ENCODE data around the gene FANK1.
"Not testable (repeated sequence)": the region's sequence is repeated elsewhere in the genome, so short reads cannot be mapped to it uniquely, and the experiment has no call there.

Gene FANK1

DNA sequence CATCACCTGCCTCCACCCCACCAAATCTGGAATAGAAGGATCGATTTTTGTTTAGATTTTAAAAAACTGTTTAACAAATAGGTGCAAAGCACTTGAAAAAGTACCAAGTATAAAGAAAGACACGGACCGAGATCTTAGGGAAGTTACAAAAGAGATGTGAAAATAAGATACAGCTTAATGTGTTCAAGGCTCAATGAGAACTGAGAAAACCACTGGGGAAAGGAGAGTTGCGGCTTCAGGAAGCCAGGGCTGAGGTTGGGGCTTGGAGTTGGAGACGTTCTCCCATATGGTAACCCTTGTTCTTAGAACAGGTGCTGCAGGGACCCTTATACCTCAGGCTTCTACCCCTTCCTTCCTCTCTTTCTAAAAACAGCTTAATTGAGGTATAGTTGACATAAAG, 140.2 kb downstream of the FANK1 start:
- no peak for DNase-seq

DNA sequence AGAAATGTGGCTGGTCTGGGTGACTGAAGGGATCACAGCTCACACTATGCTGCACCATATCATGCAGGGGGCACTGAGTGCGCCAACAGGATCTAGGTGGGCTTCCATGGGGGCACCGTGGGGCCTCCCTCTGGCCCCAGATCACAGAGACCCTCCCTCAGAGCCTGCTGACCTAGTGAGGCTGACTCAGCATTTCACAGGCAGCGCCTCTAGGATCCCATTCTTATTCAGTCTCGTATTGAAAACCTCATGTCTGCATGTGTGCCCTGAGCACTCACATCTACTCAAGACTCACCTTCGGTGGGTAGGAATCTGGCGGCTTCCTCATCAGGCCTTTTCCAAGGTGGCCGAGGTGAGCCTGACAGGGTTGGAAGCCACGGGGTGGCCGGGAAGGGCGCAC, 141.6 kb downstream of the FANK1 start:
- no peak for DNase-seq

DNA sequence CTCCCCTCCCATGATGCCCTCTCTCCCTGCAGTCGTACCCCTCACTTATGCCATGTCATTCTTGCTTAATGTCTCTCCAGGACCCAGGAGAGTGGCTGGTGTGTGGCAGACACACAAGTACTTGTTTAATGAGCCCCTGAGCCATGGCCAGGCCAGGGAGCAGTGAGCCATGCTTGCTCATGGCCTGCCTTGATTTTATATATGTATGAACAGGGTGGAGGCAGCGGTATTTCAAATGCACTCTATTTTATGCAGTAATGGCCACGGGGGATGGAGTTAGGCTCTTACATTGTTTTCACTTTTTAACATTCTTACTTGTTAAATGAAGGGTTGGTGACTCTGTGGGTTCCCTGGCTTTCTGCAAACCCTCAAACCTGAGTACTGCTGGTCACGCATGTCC, 144.8 kb downstream of the FANK1 start:
- no peak for DNase-seq

GRCh38 chr10:126041804-126042231, 145.5 kb downstream of the FANK1 start:
- peak; percentile 82 for DNase-seq

GRCh38 chr10:126042354-126042753, 146.0 kb downstream of the FANK1 start:
- DNase-seq: no peak

DNA sequence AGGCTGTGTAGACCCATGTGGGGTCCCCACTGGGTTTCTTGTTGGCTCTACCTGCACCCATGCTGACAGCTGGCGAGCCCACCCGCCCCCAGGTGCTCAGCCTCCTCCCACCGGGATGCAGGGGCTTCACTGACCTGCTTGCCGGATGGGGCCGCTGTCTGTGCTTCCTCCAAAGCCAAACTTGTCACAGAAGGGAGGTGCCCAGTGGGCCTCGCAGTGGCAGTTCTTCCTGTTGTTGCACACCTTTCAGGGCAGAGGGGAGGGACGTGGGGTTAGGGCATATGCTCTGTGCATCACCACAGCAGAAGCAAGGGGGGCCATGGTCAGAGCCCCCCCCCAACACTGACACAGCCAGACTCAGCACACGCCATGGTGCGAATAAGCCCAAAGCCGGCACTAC, 146.5 kb downstream of the FANK1 start:
- no peak for DNase-seq

DNA sequence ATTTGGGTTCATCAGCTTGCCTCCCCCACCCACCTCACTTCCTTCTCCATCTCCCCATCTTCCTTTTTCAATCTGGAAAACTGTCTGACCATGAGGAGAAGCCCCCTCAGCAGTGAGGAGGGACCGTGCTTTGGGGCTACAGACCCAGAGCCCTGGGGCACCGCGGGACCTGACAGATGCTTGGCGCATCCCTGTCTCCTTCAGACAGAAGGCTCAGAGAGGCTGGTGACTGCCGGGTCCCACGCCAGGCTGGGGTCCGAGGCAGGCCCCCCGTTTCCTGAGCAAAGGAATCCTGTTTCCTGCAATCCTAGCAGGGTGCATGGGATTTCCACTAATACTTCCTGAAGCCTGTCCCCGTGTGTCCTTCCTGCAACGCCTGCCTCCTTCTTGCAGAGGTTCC, 147.0 kb downstream of the FANK1 start:
- no peak for DNase-seq

DNA sequence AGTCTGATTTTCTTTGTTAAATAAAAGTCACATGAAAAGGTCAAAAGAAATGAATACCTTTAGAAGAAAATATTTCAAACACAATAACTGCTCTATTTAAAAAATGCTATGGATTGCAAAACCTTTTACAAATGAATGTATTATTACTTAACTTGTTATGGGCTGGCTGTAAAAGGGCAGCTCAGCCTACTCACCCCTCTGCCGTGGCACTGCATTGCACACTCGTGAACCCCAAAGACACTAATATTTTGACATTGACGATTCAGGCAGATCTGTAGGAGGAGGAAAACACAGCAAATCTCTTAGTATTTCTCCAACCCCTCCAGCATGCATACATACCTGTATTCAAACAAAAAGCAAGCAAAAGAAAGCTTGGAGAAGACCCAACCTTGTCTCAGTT, 149.5 kb downstream of the FANK1 start:
- DNase-seq: no peak

DNA sequence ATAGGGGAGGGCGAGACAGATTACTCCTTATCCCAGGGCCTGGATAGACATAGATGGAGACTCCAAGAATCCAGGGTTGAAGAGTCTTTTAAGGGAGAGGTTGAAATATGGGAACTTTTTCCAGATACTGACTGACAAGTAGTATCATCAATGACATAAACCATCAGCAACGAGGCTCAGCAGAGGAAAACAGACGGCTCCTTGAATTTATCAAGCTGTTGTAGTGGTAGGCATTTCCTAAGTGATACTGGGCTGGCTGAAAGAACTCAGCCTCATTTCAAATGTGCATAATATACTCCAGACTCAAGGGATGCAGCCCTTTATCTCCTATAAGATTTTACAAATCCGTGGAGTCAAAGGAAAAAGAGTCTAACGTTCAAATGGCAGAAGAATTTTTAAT, 150.5 kb downstream of the FANK1 start:
- DNase-seq: no peak

DNA sequence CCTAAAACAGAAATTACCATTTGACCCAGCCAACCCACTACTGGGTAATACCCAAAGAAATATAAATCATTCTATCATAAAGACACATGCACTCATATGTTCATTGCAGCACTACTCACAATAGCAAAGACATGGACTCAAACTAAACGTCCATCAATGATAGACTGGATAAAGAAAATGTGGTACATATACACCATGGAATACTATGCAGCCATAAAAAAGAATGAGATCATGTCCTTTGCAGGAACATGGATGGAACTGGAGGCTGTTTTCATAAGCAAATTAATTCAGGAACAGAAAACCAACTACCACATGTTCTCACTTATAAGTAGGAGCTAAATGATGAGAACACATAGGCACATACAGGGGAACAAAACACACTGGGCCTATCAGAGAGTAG, 151.4 kb downstream of the FANK1 start:
- not testable (repeated sequence) for DNase-seq

GRCh38 chr10:126049759-126050700, 153.7 kb downstream of the FANK1 start:
- no peak for DNase-seq

GRCh38 chr10:126052171-126052570, 155.8 kb downstream of the FANK1 start:
- DNase-seq: no peak

DNA sequence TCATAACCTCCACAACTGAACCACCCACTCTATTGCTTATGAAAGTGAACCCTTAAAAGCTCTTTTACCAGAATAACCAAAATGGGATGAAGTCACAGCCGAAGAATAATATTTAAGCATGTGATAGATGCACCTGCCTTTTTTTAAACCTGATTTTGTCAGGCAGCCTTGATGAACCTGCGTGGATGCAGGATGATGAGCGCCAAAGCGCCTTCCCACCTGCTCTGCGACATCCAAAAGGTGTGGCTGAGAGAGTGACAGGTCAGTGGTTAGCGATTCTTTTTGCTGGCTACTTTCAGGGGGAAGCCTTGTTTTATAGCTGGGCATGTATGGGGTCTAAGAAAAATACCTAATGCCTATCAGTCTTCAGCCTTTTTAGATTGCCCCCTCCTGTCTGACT, 157.8 kb downstream of the FANK1 start:
- DNase-seq: no peak

GRCh38 chr10:126057494-126057893, 161.1 kb downstream of the FANK1 start:
- DNase-seq: no peak

GRCh38 chr10:126058104-126058503, 161.7 kb downstream of the FANK1 start:
- no peak for DNase-seq

DNA sequence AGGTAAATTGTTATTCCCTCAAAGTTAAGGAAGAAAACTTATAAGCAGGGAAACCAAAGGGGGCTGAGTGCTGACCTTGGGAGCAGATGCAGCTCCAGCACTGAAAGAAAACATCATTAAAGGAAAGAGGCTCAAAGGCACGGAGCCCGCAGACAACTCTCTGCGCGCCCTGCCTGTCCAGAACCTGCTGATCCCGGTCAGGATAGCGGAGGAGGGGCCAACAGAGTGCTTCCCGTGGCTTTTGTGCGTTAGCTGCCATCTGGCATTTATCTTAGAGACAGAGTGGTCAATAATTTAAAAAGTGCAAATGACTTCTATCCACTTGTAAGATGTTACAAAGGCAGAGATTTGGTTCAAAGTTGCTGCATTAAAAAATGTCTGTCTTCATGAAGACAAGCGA, 162.1 kb downstream of the FANK1 start:
- no peak for DNase-seq
